ENCODE measurements around the gene SELPLG. TPM values are rescaled to one million over a fixed set of nuclear protein-coding genes. Genes with fewer than 3 reads are reported as not detected.
"Not testable (repeated sequence)": the region's sequence is repeated elsewhere in the genome, so short reads cannot be mapped to it uniquely, and the experiment has no call there.

SELPLG gene
- polyA plus RNA-seq, 5 donors: 3.3 to 4.9 (median 4.0) TPM

DNA sequence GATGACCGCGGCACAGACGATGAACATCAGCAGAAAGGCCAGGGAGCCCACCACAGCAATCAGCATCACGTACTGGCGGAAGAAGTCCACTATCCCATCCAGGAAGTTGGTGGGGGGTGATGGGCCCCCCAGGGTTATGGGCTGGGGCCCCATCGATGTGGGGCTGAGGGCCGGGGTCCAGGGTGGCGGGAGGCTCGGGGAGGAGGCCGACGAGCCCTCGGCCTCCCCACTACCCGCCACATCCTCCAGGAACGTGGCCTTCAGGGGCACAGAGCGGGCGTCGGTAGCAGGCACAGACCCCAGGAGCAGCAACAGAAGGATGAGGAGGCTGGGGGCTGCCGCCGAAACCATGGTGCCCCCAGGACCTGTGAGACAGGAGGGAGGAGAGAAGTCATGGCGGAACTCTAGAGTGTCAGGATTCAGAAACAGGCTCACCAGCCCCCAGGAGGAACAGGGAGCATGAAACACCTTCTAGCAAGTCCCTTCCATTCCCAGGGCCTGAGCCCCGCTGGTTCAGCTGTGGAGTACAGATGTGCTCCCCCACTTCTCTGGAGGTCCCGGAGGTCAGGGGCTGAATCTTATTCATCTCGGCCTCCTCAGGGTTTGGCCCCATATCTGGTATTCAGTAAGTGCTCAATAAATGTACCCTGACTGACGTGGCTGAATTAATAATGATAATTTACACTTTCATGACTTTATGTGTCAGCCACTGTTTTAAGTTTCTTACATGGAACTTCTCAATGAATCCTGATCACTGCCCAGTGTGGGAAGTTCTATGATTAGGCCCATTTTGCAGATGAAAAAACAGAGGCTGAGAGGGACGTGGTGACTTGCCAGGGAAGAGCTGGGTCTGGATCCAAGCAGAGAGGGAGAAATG lies 41.4 kb downstream of the SELPLG start:
- DNase-seq: no peak

GRCh38 chr12:108591267-108591980 lies 42.3 kb downstream of the SELPLG start:
- no peak for DNase-seq

DNA sequence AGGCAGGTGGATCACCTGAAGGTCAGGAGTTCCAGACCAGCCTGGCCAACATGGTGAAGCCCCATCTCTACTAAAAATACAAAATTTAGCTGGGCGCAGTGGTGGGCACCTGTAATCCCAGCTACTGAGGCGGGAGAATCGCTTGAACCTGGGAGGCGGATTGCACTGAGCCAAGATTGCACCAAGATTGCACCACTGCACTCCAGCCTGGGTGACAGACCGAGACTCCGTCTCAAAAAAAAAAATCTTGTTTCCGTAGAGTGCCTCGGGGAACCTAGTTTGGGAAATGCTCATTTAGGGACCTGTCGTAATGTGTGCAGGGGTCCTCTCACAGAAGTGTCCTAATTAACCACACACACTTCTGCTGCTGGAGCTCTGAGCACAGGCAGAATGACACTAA lies 43.2 kb downstream of the SELPLG start:
- not testable (repeated sequence) for DNase-seq

- DNase-seq: no peak
Observed at GRCh38 chr12:108589840-108590229, 43.9 kb downstream of the SELPLG start.

- no peak for DNase-seq
Observed at GRCh38 chr12:108589028-108589839, 44.5 kb downstream of the SELPLG start.

- DNase-seq: no peak
Observed at GRCh38 chr12:108587826-108588225, 45.9 kb downstream of the SELPLG start.

- DNase-seq: no peak
Observed at GRCh38 chr12:108586306-108586705, 47.4 kb downstream of the SELPLG start.

- DNase-seq: no peak
Observed at GRCh38 chr12:108585864-108586263, 47.8 kb downstream of the SELPLG start.

DNA sequence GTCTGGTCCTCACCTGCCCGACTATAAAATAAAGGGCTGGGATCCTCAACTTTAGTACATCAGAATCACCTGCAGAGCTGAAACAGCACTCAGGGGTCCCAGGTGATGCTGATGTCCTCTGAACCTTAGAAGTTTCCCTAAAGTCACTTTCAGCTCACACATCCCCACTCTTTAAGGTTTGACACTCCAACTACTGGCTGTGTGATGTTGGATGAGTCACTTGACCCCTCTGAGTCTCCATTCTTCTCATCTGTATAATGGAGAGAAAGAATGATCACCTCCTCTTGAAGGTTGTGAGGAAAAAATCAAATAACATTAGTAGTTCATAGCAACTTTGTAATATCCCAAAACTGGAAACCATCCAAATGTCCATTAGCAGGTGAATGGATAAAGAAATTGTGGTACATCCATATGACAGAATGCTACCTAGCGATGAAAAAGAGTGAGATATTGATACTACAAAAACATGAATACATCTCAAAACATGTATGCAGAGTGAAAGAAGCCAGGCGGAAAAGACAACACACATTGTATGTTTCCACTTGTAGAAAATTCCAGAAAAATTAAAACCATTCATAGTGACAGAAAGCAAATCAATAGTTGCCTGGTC lies 49.1 kb downstream of the SELPLG start:
- DNase-seq: no peak

DNA sequence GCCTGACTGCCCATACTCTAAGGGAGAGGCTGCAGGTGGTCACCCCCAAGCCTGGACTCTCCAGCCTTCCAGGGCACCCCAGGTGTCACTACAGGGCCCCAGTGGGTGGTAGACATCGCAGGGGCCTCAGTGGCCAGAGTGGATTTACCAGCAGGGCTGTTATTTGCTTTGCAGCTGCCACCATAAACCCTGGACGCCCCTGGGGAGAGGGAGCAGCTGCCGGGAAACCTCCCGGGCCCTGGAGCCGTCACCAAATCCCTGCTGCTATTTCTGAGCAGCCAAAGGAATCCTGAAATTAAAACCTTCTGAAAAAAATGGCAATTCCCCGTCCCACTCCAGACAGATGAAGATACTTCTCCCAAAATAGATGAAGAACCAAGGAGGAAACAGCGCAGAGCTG lies 49.7 kb downstream of the SELPLG start:
- no peak for DNase-seq

- no peak for DNase-seq
Observed at GRCh38 chr12:108582978-108583770, 50.5 kb downstream of the SELPLG start.

DNA sequence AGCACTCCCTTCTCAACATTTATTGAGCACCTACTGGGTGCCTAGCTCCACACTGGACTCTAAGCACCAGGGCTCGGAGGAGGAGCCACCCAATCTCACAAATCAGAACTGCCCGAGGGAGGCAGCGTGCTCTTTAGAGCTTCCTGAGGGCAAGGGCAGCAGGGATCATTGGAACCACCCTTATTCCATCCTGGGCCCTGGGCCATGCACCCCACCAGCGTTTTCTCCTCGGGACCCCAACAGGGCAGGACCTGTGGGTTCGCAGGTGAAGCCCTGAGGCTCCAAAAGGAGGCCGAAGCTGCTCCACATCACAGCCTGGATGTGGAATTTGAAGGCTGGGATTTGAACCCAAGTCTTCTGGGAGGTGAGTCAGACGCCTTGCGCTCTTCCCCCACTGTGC lies 51.2 kb downstream of the SELPLG start:
- DNase-seq: no peak

GRCh38 chr12:108581311-108582227 lies 52.1 kb downstream of the SELPLG start:
- DNase-seq: no peak

DNA sequence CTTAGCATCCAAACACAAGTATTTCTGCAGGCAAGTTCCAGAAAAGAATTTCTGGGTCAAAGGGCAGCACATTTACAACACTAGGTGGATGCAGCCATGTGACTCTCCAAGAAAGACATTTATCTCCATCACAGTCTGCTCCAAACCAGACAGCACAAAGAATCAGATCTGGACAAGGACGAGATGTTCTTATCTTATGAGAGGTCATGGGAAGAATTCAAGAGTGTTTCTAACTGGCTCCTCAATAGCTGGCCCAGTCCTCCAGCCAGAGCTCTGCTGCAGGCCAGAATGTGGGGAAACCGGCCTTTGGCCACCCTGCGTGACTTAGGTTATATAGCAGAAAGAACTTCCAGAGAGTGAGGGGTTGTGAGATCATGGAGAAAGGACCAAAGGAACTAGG lies 53.2 kb downstream of the SELPLG start:
- DNase-seq: no peak

GRCh38 chr12:108578813-108579212 lies 54.9 kb downstream of the SELPLG start:
- DNase-seq: no peak

- no peak for DNase-seq
Observed at GRCh38 chr12:108578264-108578663, 55.4 kb downstream of the SELPLG start.

DNA sequence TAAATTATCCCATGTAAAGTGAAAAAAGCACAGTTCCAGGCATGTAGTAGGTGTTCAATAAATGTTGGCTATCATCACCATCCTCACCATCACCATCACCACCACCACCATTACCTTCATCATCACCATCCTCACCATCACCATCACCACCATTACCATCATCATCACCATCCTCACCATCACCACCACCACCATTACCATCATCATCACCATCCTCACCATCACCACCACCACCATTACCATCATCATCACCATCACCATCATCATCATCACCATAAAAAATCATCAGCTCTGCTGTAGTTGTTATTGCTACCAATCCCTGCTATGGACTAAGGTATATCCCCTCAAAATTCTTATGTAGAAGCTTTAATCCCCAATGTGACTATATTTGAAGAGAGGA lies 56.2 kb downstream of the SELPLG start:
- DNase-seq: no peak

GRCh38 chr12:108576660-108577234 lies 56.9 kb downstream of the SELPLG start:
- DNase-seq: no peak

- no peak for DNase-seq
Observed at GRCh38 chr12:108575199-108575912, 58.3 kb downstream of the SELPLG start.
